SU-DHL-6 (cell line): ENCODE measurements around the gene CLTB.

Experiments
- H2AFZ ChIP-seq: fragments of 200-600 bp; sonication (generic); 2 replicates; pipeline ENCODE4 v1.6.1; 2014; ENCODE audit warnings: low read depth, mild to moderate bottlenecking, moderate library complexity, mixed read lengths, antibody characterized with exemption, low read length; ENCODE audit not compliant: severe bottlenecking
- H3F3A ChIP-seq: fragments of 200-600 bp; shearing (Covaris generic); 2 replicates; pipeline ENCODE4 v1.6.0; 2016; ENCODE audit warnings: antibody characterized with exemption, mild to moderate bottlenecking; ENCODE audit not compliant: insufficient read depth
- H3K27ac ChIP-seq: fragments of 200-600 bp; sonication (generic); 2 replicates; pipeline ENCODE4 v1.5.1; 2016; ENCODE audit warnings: low read depth, mild to moderate bottlenecking, low read length, moderate library complexity, mixed read lengths
- H3K27me3 ChIP-seq: fragments of 200-600 bp; sonication (generic), shearing (Covaris generic); 2 replicates; pipeline ENCODE4 v1.6.0; 2014; ENCODE audit warnings: mild to moderate bottlenecking, low read length
- H3K36me3 ChIP-seq: fragments of 200-600 bp; sonication (generic); 2 replicates; pipeline ENCODE4 v1.6.1; 2014; ENCODE audit warnings: mild to moderate bottlenecking, low read length, mixed read lengths
- H3K4me2 ChIP-seq: fragments of 300-600, 200-600 bp; shearing (Covaris generic), sonication (generic); 2 replicates; pipeline ENCODE4 v1.6.0; 2014; ENCODE audit warnings: low read length, low read depth, mild to moderate bottlenecking; ENCODE audit not compliant: poor library complexity, severe bottlenecking
- H3K4me3 ChIP-seq: fragments of 200-600 bp; sonication (generic); 2 replicates; pipeline ENCODE4 v1.5.1; 2014; ENCODE audit warnings: antibody characterized with exemption, low read length, mild to moderate bottlenecking, mixed read lengths; ENCODE audit not compliant: insufficient read depth, poor library complexity, severe bottlenecking
- H3K79me2 ChIP-seq: fragments of 200-600 bp; sonication (generic); 2 replicates; pipeline ENCODE4 v1.6.1; 2014; ENCODE audit warnings: mild to moderate bottlenecking, low read length, moderate library complexity; ENCODE audit not compliant: insufficient read depth
- H3K9ac ChIP-seq: fragments of 200-600 bp; sonication (generic); 2 replicates; pipeline ENCODE4 v1.7.0; 2014; ENCODE audit warnings: mild to moderate bottlenecking, low read length
- H3K9me2 ChIP-seq: fragments of 200-600 bp; sonication (generic); replicated peaks from 2 replicates; pipeline ENCODE4 v1.6.1; 2014; ENCODE audit warnings: low read length; ENCODE audit not compliant: insufficient read depth
- H3K9me3 ChIP-seq: fragments of 200-600 bp; sonication (generic); 2 replicates; pipeline ENCODE4 v1.6.1; 2014; ENCODE audit warnings: low read length, mixed read lengths; ENCODE audit not compliant: insufficient read depth
- H4K20me1 ChIP-seq: fragments of 200-600 bp; sonication (generic); 2 replicates; pipeline ENCODE4 v1.6.1; 2014; ENCODE audit warnings: low read depth, mild to moderate bottlenecking, antibody characterized with exemption, low read length, moderate library complexity, mixed read lengths
- CTCF ChIP-seq: fragments of 200-600 bp; sonication (generic); IDR thresholded peaks from one replicate; pipeline ENCODE4 v1.5.1; 2017; ENCODE audit warnings: antibody characterized with exemption, mild to moderate bottlenecking, low read length, moderate library complexity; ENCODE audit not compliant: insufficient read depth, poor library complexity, severe bottlenecking
- EZH2phosphoT487 ChIP-seq: fragments of 200-600 bp; sonication (generic), shearing (Covaris generic); conservative IDR thresholded peaks from 2 replicates; pipeline ENCODE4 v1.6.1; 2018; ENCODE audit warnings: mild to moderate bottlenecking, antibody characterized with exemption, low read length, moderate library complexity, mixed read lengths

The CLTB gene

GRCh38 chr5:176355400-176356178 lies 60.8 kb downstream of the CLTB start:
- H3K27me3 ChIP-seq: no peaks in the 10 kb centered on the region
- no peak for TF ChIP-seq EZH2phosphoT487
- TF ChIP-seq CTCF: no peak
- 0 out of 2 replicates have a peak, but pooled peaks cover 4% of the 10 kb centered on the region for H3F3A ChIP-seq
- no peaks in the 10 kb centered on the region; the same call in 1 of the 2 replicates for H4K20me1 ChIP-seq
- H3K4me3 ChIP-seq: no peak overlapping the region
- H2AFZ ChIP-seq: no peak overlapping the region
- H3K9ac ChIP-seq: no peak overlapping the region
- H3K9me2 ChIP-seq: no peaks in the 10 kb centered on the region
- H3K79me2 ChIP-seq: peaks cover 42% of the 10 kb centered on the region
- no peak overlapping the region for H3K4me2 ChIP-seq
- no peaks in the 10 kb centered on the region for H3K9me3 ChIP-seq
- no peak overlapping the region for H3K27ac ChIP-seq
- no peaks in the 10 kb centered on the region for H3K36me3 ChIP-seq

- Histone ChIP-seq H4K20me1 (no peaks in the 10 kb centered on the region; the same call in 1 of the 2 replicates), H3K9ac (no peak overlapping the region), H3K4me3 (no peak overlapping the region), H3K9me3 (no peaks in the 10 kb centered on the region), H2AFZ (no peak overlapping the region), H3K36me3 (no peaks in the 10 kb centered on the region), H3F3A (no peaks in the 10 kb centered on the region), H3K27me3 (no peaks in the 10 kb centered on the region), H3K79me2 (peaks cover 29% of the 10 kb centered on the region), H3K4me2 (no peak overlapping the region), H3K27ac (no peak overlapping the region), H3K9me2 (no peaks in the 10 kb centered on the region)
- TF ChIP-seq EZH2phosphoT487 (no peak), CTCF (no peak)
These were observed 62.8 kb downstream of the CLTB start for GRCh38 chr5:176353533-176353932.

GRCh38 chr5:176352116-176352878 lies 64.0 kb downstream of the CLTB start:
- no peaks in the 10 kb centered on the region for H3K9me3 ChIP-seq
- H3K79me2 ChIP-seq: peaks cover 19% of the 10 kb centered on the region
- TF ChIP-seq EZH2phosphoT487 (no peak), CTCF (no peak)
- H3K27me3 ChIP-seq: no peaks in the 10 kb centered on the region
- H3K4me3 ChIP-seq: no peak overlapping the region
- H3K9me2 ChIP-seq: no peaks in the 10 kb centered on the region
- H3K4me2 ChIP-seq: no peak overlapping the region
- no peaks in the 10 kb centered on the region for H3F3A ChIP-seq
- H3K36me3 ChIP-seq: no peaks in the 10 kb centered on the region
- no peak overlapping the region for H3K9ac ChIP-seq
- H4K20me1 ChIP-seq: no peaks in the 10 kb centered on the region; the same call in 1 of the 2 replicates
- H3K27ac ChIP-seq: no peak overlapping the region
- no peak overlapping the region for H2AFZ ChIP-seq
